Testis (tissue), 3 donors: Measurements from ENCODE around the gene NACA2. TPM values are rescaled to one million over a fixed set of nuclear protein-coding genes. Genes with fewer than 3 reads are reported as not detected.

ENCODE experiments used
- DNase-seq: peaks from one replicate; pipeline ENCODE4 v3.0.0-alpha.2; 2019
- H3K27ac ChIP-seq, 2 donors: fragments of 200-600 bp; sonication (generic); one replicate each; pipeline ENCODE4 v1.5.1; 2019
- H3K27me3 ChIP-seq: fragments of 200-600 bp; sonication (generic); one replicate; pipeline ENCODE4 v1.5.1; 2019
- H3K36me3 ChIP-seq: fragments of 200-600 bp; sonication (generic); one replicate; pipeline ENCODE4 v1.5.1; 2017; ENCODE audit warnings: low read depth; ENCODE audit errors: missing control alignments
- H3K4me1 ChIP-seq: fragments of 200-600 bp; sonication (generic); one replicate; pipeline ENCODE4 v1.5.1; 2019
- H3K4me3 ChIP-seq, 2 donors: fragments of 200-600 bp; sonication (generic); one replicate each; pipeline ENCODE4 v1.5.1; 2017 to 2019
- H3K9me3 ChIP-seq: fragments of 200-600 bp; sonication (generic); one replicate; pipeline ENCODE4 v1.5.1; 2017
- POLR2A ChIP-seq: fragments of 450-650 bp; IDR thresholded peaks from one replicate; pipeline ENCODE4 v1.6.1; 2017; ENCODE audit warnings: antibody characterized with exemption, mild to moderate bottlenecking, moderate library complexity
- WGBS, 2 donors: methylation state at CpG; one replicate each; pipeline ENCODE4 v1.1.5; 2018; 5-methylcytosine and 5-hydroxymethylcytosine counted together
- intact Hi-C: fragments of 100-400 bp; cut with DNase I; formaldehyde crosslinking; loops from one replicate; pipeline ENCODE4 v1.15.1; 2023; ENCODE audit warnings: low total_unique reads
- polyA plus RNA-seq: library from polyadenylated mRNA; stranded (reverse); fragments of 350-450 nt; fragmentation: Illumina TruSeq; extraction: RNeasy Lipid Tissue Mini Kit (QIAGEN cat#74804); gene quantifications from one replicate; pipeline ENCODE4 v1.2.3, GENCODE V29; 2014; ENCODE audit warnings: low read depth, low replicate concordance; ENCODE audit not compliant: insufficient read depth
- total RNA-seq, 2 donors: library from RNA; depleted of rRNA; stranded (reverse); fragments of >200 nt; gene quantifications; one replicate each; pipeline ENCODE4 v1.2.3, GENCODE V29; 2016
- TF ChIP-seq, protein P1 (sequence below), 3 experiments: fragments of 450-650 bp in 2 of 3; fragments of 200-600 bp in 1 of 3; sonication (generic) in 1 of 3; IDR thresholded peaks; one replicate each; pipeline ENCODE4 v1.5.1; 2016 to 2019; ENCODE audit warnings: antibody characterized with exemption in 3 of 3, mild to moderate bottlenecking in 2 of 3, moderate library complexity in 1 of 3

Gene NACA2
- total and polyA plus RNA-seq, 3 donors from 2014 or later, result 13.9 to 129 (median 31.1) TPM

DNA sequence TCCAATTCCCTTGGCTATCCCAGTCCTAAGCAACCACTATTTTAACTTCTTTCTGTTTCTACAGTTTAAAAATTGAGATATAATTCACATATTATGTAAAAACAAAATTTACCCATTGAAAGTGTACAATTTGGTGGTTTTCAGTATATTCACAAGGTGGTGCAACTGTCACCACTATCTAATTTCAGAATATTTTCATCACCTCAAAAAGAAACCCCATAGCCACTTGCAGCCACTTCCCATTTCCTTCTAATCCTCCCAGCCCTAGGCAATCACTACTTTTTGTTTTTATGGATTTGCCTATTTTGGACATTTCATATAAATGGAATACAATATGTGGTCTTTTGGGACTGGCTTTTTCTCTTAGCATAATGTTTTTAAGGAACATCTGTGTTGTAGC lies 36.1 kb upstream of the NACA2 start:
- H3K4me3 ChIP-seq, result no peak overlapping the region
- H3K27me3 ChIP-seq, result no peaks in the 10 kb centered on the region
- no peaks in the 10 kb centered on the region for H3K4me1 ChIP-seq
- no peak for DNase-seq
- TF ChIP-seq POLR2A, result no peak
- TF ChIP-seq, protein P1, sequence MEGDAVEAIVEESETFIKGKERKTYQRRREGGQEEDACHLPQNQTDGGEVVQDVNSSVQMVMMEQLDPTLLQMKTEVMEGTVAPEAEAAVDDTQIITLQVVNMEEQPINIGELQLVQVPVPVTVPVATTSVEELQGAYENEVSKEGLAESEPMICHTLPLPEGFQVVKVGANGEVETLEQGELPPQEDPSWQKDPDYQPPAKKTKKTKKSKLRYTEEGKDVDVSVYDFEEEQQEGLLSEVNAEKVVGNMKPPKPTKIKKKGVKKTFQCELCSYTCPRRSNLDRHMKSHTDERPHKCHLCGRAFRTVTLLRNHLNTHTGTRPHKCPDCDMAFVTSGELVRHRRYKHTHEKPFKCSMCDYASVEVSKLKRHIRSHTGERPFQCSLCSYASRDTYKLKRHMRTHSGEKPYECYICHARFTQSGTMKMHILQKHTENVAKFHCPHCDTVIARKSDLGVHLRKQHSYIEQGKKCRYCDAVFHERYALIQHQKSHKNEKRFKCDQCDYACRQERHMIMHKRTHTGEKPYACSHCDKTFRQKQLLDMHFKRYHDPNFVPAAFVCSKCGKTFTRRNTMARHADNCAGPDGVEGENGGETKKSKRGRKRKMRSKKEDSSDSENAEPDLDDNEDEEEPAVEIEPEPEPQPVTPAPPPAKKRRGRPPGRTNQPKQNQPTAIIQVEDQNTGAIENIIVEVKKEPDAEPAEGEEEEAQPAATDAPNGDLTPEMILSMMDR (IDR thresholded peaks at IDR 0.05), result no peak
- intact Hi-C loops, result no loop called here
- H3K9me3 ChIP-seq, result no peaks in the 10 kb centered on the region
- no peak overlapping the region for H3K27ac ChIP-seq
- no peaks in the 10 kb centered on the region for H3K36me3 ChIP-seq

DNA sequence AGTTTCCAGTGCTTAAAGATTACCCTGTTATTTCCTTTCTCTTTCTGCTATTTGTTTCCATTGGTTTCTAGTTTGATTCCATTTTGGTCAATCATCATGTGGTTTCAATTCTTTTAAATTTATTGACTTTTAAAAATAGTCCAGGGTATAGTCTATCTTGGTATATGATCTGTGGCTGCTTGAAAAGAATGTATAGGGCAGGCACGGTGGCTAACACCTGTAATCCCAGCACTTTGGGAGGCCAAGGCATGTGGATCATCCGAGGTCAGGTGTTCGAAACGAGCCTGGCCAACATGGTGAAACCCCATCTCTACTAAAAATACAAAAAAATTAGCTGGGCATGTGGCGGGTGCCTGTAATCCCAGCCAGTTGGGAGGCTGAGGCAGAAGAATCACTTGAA lies 34.5 kb upstream of the NACA2 start:
- H3K4me3 ChIP-seq, result no peak overlapping the region
- H3K36me3 ChIP-seq, result no peaks in the 10 kb centered on the region
- no peak for TF ChIP-seq POLR2A
- TF ChIP-seq, protein P1 (IDR thresholded peaks at IDR 0.05), result no peak
- intact Hi-C loops, result no loop called here
- H3K9me3 ChIP-seq, result no peaks in the 10 kb centered on the region
- H3K4me1 ChIP-seq, result no peaks in the 10 kb centered on the region
- WGBS, 2 donors, result 90% methylated on average over 5 of the region's 5 CpGs
- H3K27me3 ChIP-seq, result no peaks in the 10 kb centered on the region
- no peak for DNase-seq
- H3K27ac ChIP-seq, result no peak overlapping the region

GRCh38 chr17:61624951-61625350 lies 33.9 kb upstream of the NACA2 start:
- no peak for TF ChIP-seq POLR2A
- TF ChIP-seq, protein P1 (IDR thresholded peaks at IDR 0.05), result no peak
- no peaks in the 10 kb centered on the region for H3K27me3 ChIP-seq
- no peak overlapping the region for H3K4me3 ChIP-seq
- H3K4me1 ChIP-seq, result no peaks in the 10 kb centered on the region
- H3K27ac ChIP-seq, result no peak overlapping the region
- intact Hi-C loops, result no loop called here
- no peaks in the 10 kb centered on the region for H3K36me3 ChIP-seq
- 77 to 81% methylated on average over 1 of the region's 1 CpG for WGBS, 2 donors
- H3K9me3 ChIP-seq, result no peaks in the 10 kb centered on the region
- DNase-seq, result no peak

DNA sequence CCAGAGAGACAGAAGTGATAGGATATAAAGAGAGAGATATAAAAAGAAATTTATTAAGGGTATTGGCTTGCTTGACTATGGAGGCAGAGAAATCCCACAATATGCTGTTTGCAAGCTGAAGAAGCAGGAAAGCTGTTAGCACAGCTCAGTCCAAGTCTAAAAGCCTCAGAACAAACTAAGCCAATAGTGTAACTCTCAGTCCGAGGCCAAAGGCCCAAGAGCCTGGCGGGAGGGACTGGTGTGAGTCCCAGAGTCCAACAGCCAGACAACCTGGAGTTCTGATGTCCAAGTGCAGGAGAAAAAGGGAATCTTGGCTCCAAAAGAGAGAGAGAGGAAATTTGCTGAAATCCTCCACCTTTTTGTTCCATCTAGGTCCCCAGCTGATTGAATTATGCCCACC lies 30.3 kb upstream of the NACA2 start:
- Histone ChIP-seq H3K36me3 (no peaks in the 10 kb centered on the region), H3K27ac (no peak overlapping the region), H3K9me3 (no peaks in the 10 kb centered on the region), H3K27me3 (no peaks in the 10 kb centered on the region), H3K4me1 (no peaks in the 10 kb centered on the region), H3K4me3 (no peak overlapping the region)
- TF ChIP-seq POLR2A, result no peak
- TF ChIP-seq, protein P1 (IDR thresholded peaks at IDR 0.05), result no peak
- no peak for DNase-seq
- WGBS, 2 donors, result 84 to 95% methylated on average over 2 of the region's 2 CpGs
- intact Hi-C loops, result no loop called here

- no peak overlapping the region for H3K27ac ChIP-seq
- H3K4me1 ChIP-seq, result no peaks in the 10 kb centered on the region
- no peaks in the 10 kb centered on the region for H3K27me3 ChIP-seq
- 95 to 97% methylated on average over 1 of the region's 1 CpG for WGBS, 2 donors
- TF ChIP-seq, protein P1 (IDR thresholded peaks at IDR 0.05), result no peak
- no peak for TF ChIP-seq POLR2A
- no peaks in the 10 kb centered on the region for H3K36me3 ChIP-seq
- H3K9me3 ChIP-seq, result no peaks in the 10 kb centered on the region
- intact Hi-C loops, result no loop called here
- H3K4me3 ChIP-seq, result no peak overlapping the region
- no peak for DNase-seq
These were observed 28.9 kb upstream of the NACA2 start for GRCh38 chr17:61619953-61620352.
